ELR (cell line): ENCODE results near the gene RSPH10B2.
"Not testable (repeated sequence)": the region's sequence is repeated elsewhere in the genome, so short reads cannot be mapped to it uniquely, and the experiment has no call there.

Experiments
- DNase-seq: peaks from one replicate; pipeline ENCODE4 v3.0.0-alpha.2; 2015; ENCODE audit warnings: low read depth

RSPH10B2 gene

DNA sequence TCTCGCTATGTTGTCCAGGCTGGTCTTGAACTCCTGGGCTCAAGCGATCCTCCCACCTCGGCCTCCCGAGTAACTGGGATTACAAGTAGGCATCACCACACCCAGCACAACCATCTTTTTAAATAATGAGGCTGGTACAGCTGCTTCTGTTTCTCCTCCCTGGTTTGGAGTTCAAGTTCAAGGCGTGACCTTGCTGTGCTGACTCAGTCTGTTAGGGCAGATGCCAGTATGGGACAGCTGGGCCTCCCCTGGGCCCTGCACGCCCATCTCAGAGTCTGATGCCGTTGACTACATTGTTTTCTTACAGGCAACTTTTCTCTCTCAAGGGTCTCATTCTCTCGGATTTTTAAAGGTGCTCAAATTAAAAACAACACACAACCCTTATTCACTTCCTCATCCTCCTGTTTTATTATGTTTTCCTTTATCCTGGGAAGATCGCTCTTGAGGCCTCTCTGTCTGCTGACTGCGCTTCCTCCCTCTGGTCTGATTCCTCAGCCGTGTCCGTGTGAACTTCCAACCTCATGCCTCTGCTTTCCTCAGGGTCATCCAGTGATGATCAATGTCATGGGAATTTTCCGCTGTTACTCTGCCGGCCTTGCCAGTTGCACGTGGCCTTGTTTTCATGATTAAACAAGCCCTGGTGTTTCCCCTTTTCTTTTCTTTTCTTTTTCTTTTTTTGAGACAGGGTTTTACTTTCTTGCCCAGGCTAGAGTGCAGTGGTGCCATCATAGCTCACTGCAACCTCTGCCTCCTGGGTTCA lies 38.4 kb downstream of the RSPH10B2 start:
- DNase-seq = peak; percentile 67

DNA sequence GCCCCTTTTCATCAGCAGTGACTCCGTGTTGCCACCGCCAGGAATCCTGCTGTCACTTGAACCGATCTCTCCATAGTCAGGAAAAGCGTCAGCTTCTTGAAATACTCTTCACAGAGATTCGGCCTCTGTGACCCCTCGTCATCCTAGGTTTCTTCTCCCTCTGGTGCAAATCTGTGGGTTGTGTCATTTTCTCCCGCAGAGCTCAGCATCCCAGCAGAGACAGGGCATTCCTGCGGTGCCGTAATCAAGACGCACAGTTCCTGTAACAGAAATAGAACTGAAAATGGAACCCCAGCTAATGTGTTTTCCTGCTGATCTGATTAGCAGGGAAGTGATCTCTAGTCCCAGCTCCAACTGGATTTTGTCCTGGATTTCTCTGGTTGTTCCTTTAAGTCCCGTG lies 40.4 kb downstream of the RSPH10B2 start:
- DNase-seq = not testable (repeated sequence)

- not testable (repeated sequence) for DNase-seq
Measured at GRCh38 chr7:6797218-6797617, 43.3 kb downstream of the RSPH10B2 start.

GRCh38 chr7:6798047-6798446 lies 44.1 kb downstream of the RSPH10B2 start:
- not testable (repeated sequence) for DNase-seq

- not testable (repeated sequence) for DNase-seq
Measured at GRCh38 chr7:6799887-6800286, 46.0 kb downstream of the RSPH10B2 start.

DNA sequence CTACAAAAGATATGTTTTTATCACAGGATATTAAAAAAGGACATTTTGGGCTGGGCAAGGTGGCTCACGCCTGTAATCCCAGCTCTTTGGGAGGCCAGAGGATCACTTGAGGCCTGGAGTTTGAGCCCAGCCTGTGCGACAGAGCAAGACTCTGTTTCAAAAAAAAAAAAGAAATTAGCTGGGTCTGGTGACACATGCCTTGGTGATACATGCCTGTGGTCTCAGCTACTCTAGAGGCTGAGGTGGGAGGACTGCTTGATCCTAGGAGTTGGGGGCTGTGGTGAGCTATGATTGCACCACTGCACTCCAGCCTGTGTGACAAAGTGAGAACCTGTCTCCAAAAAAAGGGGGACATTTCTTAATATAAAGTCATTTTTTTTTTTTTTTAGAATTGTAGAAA lies 46.4 kb downstream of the RSPH10B2 start:
- not testable (repeated sequence) for DNase-seq

GRCh38 chr7:6807393-6807918 lies 53.6 kb downstream of the RSPH10B2 start:
- not testable (repeated sequence) for DNase-seq

DNA sequence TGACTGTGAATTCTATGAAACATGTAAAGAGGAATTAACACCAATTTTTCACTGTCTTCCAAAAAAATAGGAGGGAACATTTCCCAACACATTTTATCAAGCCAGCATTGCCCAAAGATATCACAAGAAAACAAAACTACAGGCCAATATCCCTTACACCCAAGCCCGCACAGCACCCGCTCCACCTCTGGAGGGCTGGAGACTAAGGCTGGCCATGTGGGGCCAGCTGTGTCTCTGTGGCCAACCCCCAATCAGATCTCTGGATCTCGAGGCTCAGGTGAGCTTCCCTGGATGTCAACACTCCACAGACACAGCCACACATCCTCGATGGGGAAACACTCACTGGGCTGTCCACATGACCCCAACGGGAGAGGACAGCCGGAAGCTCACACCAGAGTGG lies 54.1 kb downstream of the RSPH10B2 start:
- not testable (repeated sequence) for DNase-seq

GRCh38 chr7:6813011-6813410 lies 59.1 kb downstream of the RSPH10B2 start:
- not testable (repeated sequence) for DNase-seq

- DNase-seq = not testable (repeated sequence)
Measured at GRCh38 chr7:6815470-6815869, 61.6 kb downstream of the RSPH10B2 start.

DNA sequence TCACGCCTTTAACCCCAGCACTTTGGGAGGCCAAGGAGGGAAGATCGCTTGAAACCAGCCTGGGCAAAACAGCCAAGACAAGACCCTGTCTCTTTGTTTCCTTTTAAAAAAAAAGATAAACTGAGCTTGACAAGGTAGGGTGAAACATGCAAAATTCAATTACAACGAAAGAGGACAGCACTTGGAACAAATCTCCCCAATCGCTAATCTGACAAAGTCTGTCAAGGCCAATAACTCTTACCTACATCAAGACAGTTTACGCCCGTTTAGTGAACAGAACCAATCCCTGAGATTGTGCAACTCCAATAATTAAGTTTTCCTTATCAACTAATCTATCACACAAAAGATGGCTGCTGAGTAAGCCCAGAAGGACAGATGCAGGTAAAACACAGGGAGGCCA lies 67.7 kb downstream of the RSPH10B2 start:
- not testable (repeated sequence) for DNase-seq

DNA sequence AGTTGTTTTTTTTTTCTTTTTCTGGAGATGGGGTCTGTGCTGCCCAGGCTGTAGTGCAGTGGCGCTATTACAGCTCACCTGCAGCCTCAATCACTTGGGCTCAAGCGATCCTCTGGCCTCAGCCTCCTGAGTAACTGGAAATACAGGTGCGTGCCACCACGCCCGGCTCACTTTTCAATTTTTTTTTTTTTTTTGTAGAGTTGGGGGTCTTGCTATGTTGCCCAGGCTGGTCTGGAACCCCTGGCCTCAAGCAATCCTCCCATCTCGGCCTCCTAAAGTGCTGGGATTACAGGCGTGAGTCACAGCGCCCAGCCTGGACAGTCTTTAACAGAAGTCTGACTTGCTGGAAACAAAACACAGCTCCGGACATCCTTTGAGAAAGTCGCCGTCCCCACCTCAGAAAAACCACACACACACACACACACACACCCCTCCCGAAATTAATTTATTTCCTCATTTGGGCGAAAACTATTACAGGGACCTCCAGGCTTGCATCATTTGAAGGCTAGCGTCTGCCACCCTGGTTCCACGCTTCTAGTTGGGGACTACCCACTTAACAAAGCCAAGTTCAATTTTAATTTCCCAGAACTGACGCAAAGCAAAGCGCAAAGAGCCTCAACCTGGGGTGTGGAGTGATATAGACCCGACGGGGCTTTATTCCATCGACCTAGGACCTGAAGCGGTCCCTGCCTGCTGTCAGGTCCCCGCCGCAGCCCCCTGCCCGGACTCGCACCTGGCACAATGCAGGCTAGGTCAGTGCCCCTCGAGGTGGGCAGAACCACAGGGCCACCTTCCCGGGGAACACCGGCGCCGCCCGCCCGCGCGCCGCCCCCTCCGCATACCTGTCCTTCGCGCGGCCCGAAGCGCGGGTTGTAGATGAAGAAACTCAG lies 71.6 kb downstream of the RSPH10B2 start:
- not testable (repeated sequence) for DNase-seq

GRCh38 chr7:6826151-6826550 lies 72.2 kb downstream of the RSPH10B2 start, which contains the start of gene CCZ1B:
Gene CCZ1B (minus strand): TSS chr7:6826275. CDS start chr7:6826197, 78 bp downstream.
- DNase-seq = peak; percentile 86

GRCh38 chr7:6827180-6827579 lies 73.3 kb downstream of the RSPH10B2 start:
- not testable (repeated sequence) for DNase-seq

GRCh38 chr7:6829616-6830015 lies 75.7 kb downstream of the RSPH10B2 start:
- not testable (repeated sequence) for DNase-seq

DNA sequence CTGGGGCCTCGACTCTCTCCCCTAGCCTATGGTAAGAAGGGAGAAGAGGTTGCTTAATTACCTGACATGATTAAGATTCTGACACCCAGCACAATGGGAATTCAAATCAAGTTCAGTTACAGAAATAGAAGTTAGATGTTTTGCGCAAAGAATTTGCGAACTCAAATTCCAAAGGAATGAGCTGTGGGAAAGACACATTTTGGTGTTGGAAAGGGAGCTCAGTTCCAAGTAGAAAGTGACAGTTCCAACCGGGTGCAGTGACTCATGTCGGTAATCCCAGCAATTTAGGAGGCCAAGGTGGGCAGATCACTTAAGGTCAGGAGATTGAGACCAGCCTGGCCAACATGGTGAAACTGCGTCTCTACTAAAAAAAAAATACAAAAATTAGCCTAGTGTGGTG lies 76.1 kb downstream of the RSPH10B2 start:
- DNase-seq = not testable (repeated sequence)

DNA sequence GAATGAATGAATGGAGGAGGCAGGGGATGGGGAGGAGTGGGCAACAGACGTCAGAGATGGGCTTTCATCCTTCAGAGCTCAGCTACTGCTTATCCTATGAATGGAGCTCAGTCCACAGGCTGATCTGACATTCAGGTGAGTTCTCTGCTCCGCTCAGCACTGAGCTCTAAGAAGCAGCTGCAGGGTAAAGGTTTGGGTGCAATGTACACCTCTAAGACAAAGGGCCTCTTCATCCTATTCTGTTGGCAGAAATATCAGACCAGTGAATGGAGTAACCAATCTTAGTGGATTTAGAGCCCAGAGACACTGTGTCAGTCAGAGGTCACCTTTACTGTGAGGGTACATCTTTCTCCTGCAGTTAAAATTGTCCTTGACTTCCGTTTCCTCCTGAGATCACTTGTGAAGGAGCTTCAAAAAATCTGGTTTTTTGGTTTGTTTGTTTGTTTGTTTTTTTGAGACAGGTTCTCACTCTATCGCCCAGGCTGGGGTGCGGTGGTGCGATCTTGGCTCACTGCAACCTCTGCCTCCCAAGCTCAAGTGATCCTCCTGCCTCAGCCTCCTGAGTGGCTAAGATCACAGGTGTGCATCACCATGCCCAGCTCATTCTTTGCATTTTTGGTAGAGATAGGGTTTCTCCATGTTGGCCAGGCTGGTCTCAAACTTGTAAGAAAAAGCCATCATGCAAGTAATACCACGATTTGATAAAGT lies 77.3 kb downstream of the RSPH10B2 start:
- DNase-seq = no peak

DNA sequence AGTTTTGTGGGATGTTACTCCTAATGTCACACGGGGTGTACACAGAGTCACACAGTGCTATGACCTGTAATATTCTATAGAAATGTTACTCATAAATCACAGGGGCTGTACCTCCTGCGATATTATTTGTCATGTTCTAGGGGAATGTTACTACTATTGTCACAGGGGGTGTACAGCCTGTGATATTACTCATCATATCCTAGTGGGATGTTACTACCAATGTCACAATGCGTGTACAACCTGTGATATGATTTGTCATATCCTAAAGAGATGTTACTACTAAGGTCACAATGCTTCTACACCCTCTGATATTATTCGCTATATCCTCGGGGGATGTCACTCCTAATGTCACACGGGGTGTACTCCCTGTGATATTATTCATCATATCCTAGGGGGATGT lies 79.7 kb downstream of the RSPH10B2 start:
- DNase-seq = no peak

GRCh38 chr7:6835521-6835920 lies 81.6 kb downstream of the RSPH10B2 start:
- DNase-seq = not testable (repeated sequence)

GRCh38 chr7:6837081-6837480 lies 83.2 kb downstream of the RSPH10B2 start:
- not testable (repeated sequence) for DNase-seq

DNA sequence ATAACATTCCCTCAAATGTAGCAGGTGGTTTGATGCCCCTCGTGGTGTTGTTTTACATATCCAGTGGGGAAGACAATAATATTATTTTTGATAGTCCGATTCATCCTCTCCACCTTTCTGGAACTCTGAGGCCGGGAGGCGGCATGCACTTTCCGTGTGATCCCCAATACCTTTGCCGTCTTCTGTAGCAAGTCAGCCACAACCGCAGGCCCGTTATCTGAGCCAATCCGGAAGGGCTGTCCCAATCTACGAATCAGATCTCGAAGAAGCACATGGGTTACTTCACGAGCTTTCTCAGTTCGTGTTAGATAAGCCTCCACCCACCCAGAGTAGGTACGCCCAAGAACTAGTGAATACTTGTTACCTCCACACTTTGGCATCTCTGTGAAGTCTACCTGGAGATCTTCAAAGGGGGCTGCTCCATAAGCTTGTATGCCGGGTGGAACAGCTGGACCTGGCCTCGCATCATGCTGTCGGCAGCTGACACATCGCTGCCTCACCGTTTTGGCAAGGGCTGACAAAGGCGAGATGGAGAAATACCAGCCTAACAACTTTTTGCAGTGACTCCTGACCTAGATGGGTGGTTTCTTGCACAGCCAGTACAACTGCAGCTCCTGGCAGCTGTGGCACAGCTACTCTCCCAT lies 88.5 kb downstream of the RSPH10B2 start:
- not testable (repeated sequence) for DNase-seq
